ENCODE measurements around the gene CLASRP.

The CLASRP gene

GRCh38 chr19:45110851-45111266, 72.0 kb downstream of the CLASRP start:
- H3K4me3 ChIP-seq (replicated peaks; ENCODE audit: low read depth, low read length), result no peak overlapping the region
- TF ChIP-seq, protein P1, sequence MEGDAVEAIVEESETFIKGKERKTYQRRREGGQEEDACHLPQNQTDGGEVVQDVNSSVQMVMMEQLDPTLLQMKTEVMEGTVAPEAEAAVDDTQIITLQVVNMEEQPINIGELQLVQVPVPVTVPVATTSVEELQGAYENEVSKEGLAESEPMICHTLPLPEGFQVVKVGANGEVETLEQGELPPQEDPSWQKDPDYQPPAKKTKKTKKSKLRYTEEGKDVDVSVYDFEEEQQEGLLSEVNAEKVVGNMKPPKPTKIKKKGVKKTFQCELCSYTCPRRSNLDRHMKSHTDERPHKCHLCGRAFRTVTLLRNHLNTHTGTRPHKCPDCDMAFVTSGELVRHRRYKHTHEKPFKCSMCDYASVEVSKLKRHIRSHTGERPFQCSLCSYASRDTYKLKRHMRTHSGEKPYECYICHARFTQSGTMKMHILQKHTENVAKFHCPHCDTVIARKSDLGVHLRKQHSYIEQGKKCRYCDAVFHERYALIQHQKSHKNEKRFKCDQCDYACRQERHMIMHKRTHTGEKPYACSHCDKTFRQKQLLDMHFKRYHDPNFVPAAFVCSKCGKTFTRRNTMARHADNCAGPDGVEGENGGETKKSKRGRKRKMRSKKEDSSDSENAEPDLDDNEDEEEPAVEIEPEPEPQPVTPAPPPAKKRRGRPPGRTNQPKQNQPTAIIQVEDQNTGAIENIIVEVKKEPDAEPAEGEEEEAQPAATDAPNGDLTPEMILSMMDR (IDR thresholded peaks at IDR 0.05; ENCODE audit: low read length, missing control alignments), result no peak
- DNase-seq (ENCODE audit: low read depth), result no peak

GRCh38 chr19:45112111-45112827, 73.4 kb downstream of the CLASRP start:
- H3K4me3 ChIP-seq (replicated peaks; ENCODE audit: low read depth, low read length), result no peak overlapping the region
- TF ChIP-seq, protein P1 (IDR thresholded peaks at IDR 0.05; ENCODE audit: low read length, missing control alignments), result no peak
- DNase-seq (ENCODE audit: low read depth), result no peak

GRCh38 chr19:45113628-45114027, 74.8 kb downstream of the CLASRP start:
- TF ChIP-seq, protein P1 (IDR thresholded peaks at IDR 0.05; ENCODE audit: low read length, missing control alignments), result no peak
- no peak for DNase-seq (ENCODE audit: low read depth)
- no peak overlapping the region for H3K4me3 ChIP-seq (replicated peaks; ENCODE audit: low read depth, low read length)

GRCh38 chr19:45114116-45114515, 75.3 kb downstream of the CLASRP start:
- TF ChIP-seq, protein P1 (IDR thresholded peaks at IDR 0.05; ENCODE audit: low read length, missing control alignments), result no peak
- DNase-seq (ENCODE audit: low read depth), result no peak
- H3K4me3 ChIP-seq (replicated peaks; ENCODE audit: low read depth, low read length), result no peak overlapping the region

DNA sequence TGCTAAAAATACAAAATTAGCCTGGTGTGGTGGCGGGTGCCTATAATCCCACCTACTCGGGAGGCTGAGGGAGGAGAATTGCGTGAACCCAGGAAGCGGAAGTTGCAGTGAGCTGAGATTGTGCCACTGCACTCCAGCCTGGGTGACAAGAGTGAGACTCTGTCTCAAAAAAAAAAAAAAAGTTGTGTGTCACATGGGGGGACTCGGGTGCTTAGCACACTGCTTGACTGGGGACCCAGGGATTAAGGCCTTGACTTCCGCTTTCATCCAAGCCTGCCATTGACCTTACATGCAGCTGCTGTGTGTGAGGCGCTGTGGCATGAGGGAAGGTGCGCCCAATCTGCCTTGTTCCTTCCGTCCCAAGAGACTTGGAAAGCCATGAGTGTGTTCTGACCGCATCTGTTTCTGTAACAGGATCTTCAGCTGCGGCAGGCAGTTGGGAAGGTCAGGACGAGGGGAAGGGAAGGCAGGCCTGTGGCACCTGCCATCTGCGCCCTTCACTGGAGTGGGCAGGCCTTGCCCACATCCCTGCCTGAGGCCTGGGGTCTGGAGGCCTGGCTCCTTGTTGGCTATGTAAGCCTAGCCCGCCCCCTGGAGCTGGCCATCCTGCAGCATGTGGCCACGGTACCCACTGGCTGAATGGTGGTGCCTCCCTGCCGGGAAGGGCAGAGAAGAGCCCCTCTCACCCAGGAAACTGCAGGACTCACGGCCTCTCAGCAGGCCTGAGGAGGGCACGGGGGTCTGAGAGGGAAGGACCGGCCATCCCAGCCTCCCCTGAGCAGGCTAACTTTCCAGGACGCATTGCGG, 77.2 kb downstream of the CLASRP start:
- DNase-seq (ENCODE audit: low read depth), result no peak
- no peak overlapping the region for H3K4me3 ChIP-seq (replicated peaks; ENCODE audit: low read depth, low read length)
- TF ChIP-seq, protein P1 (IDR thresholded peaks at IDR 0.05; ENCODE audit: low read length, missing control alignments), result no peak

- H3K4me3 ChIP-seq (replicated peaks; ENCODE audit: low read depth, low read length), result no peak overlapping the region
- TF ChIP-seq, protein P1 (IDR thresholded peaks at IDR 0.05; ENCODE audit: low read length, missing control alignments), result no peak
- no peak for DNase-seq (ENCODE audit: low read depth)
Measured at GRCh38 chr19:45117167-45117594, 78.3 kb downstream of the CLASRP start.

Measured in fibroblast of pulmonary artery (primary cell).